OCI-LY1 (cell line): Measurements from ENCODE around the gene TPSB2.

Source experiments
- H2AFZ ChIP-seq: fragments of 200-600 bp; sonication (generic), shearing (Covaris generic); 2 replicates; pipeline ENCODE4 v1.6.0; 2014; ENCODE audit warnings: antibody characterized with exemption, mild to moderate bottlenecking, low read length
- H3F3A ChIP-seq: fragments of 200-600 bp; sonication (generic), shearing (Covaris generic); 2 replicates; pipeline ENCODE4 v1.6.0; 2014; ENCODE audit warnings: mild to moderate bottlenecking, antibody characterized with exemption, low read length, moderate library complexity; ENCODE audit not compliant: insufficient read depth
- H3K27ac ChIP-seq: fragments of 200-600 bp; sonication (generic); 2 replicates; pipeline ENCODE4 v1.5.1; 2014; ENCODE audit warnings: low read length, mixed run types, mild to moderate bottlenecking, low read depth; ENCODE audit not compliant: poor library complexity, severe bottlenecking
- H3K27me3 ChIP-seq: fragments of 200-600 bp; sonication (generic); 2 replicates; pipeline ENCODE4 v1.6.0; 2014; ENCODE audit warnings: antibody characterized with exemption, mild to moderate bottlenecking, low read length, moderate library complexity; ENCODE audit not compliant: insufficient read depth
- H3K36me3 ChIP-seq: fragments of 200-600 bp; sonication (generic); 2 replicates; pipeline ENCODE4 v1.6.1; 2014; ENCODE audit warnings: mild to moderate bottlenecking, antibody characterized with exemption, low read length, moderate library complexity, mixed read lengths; ENCODE audit not compliant: insufficient read depth
- H3K4me1 ChIP-seq: fragments of 200-600 bp; sonication (generic); 2 replicates; pipeline ENCODE4 v1.5.1; 2014; ENCODE audit warnings: mild to moderate bottlenecking, low read length, moderate library complexity; ENCODE audit not compliant: insufficient read depth, severe bottlenecking
- H3K4me2 ChIP-seq: fragments of 200-600 bp; sonication (generic), shearing (Covaris generic); 2 replicates; pipeline ENCODE4 v1.6.1; 2014; ENCODE audit warnings: low read length
- H3K4me3 ChIP-seq: fragments of 200-600 bp; sonication (generic); 2 replicates; pipeline ENCODE4 v1.5.1; 2014; ENCODE audit warnings: low read length, low read depth, mild to moderate bottlenecking, mixed read lengths; ENCODE audit not compliant: poor library complexity, severe bottlenecking
- H3K79me2 ChIP-seq: fragments of 200-600 bp; shearing (Covaris generic); 2 replicates; pipeline ENCODE4 v1.6.1; 2016; ENCODE audit warnings: mixed run types, low read length, mixed read lengths; ENCODE audit not compliant: insufficient read depth
- H3K9ac ChIP-seq: fragments of 200-600 bp; sonication (generic), shearing (Covaris generic); 2 replicates; pipeline ENCODE4 v1.6.1; 2014; ENCODE audit warnings: mild to moderate bottlenecking, low read length, mixed read lengths
- H3K9me2 ChIP-seq: fragments of 200-600 bp; sonication (generic), shearing (Covaris generic); 2 replicates; pipeline ENCODE4 v1.6.1; 2014; ENCODE audit warnings: low read depth, mild to moderate bottlenecking, low read length, mixed read lengths
- H3K9me3 ChIP-seq: fragments of 200-600 bp; shearing (Covaris generic); 2 replicates; pipeline ENCODE4 v1.6.1; 2014; ENCODE audit warnings: low read length, mixed read lengths
- H4K20me1 ChIP-seq: fragments of 200-600 bp; sonication (generic), shearing (Covaris generic); 2 replicates; pipeline ENCODE4 v1.6.0; 2016; ENCODE audit warnings: mild to moderate bottlenecking, low read length; ENCODE audit not compliant: insufficient read depth
- EZH2 ChIP-seq: fragments of 200-600 bp; sonication (generic), shearing (Covaris generic); IDR thresholded peaks from 2 replicates; pipeline ENCODE4 v1.8.0; 2017; ENCODE audit warnings: borderline replicate concordance, mixed run types, mild to moderate bottlenecking, antibody characterized with exemption, low read length, moderate library complexity, mixed read lengths
- TF ChIP-seq, protein P1 (sequence below): fragments of 200-600 bp; sonication (generic), shearing (Covaris generic); IDR thresholded peaks from 2 replicates; pipeline ENCODE4 v1.5.1; 2017; ENCODE audit warnings: mild to moderate bottlenecking, antibody characterized with exemption, low read length, moderate library complexity, mixed read lengths

Gene TPSB2

DNA sequence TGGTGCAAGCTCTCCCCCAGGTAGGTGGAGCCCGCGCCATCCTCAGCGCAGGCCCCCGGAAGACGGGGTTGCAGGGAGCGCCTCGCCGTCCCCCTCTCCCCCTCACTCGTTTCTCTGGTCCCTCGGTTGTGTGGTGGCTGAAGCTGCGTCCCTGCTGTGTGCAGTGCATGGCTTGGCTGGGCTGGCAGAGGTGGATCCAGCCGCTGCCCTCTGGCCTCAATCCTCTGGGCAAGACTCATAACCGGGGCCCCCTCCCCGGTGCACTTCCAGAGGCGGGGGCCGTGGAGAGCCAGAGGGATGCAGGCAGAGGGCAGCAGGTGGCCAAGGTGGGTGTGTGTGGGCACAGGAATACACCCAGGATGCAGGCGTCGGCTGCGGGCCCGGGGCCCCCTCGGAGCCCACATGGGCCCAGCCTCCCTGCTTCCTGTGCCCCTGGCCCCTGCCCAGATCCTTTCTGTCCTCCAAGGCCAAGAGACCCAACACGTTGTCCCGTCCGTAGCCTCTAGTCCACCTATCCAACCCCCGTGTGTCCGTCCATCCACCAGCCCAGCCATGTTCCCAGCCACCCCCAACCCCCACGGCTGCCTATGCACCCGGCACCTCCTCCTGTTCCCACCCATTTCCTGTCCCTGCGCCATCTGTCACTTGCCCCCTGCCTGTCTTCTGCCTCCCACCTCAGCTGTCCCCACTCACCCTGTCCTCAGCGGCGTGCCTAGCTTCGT is 14.2 kb downstream of the TPSB2 start:
- no peak overlapping the region for H3K27ac ChIP-seq
- no peaks in the 10 kb centered on the region for H3K27me3 ChIP-seq
- TF ChIP-seq, protein P1, sequence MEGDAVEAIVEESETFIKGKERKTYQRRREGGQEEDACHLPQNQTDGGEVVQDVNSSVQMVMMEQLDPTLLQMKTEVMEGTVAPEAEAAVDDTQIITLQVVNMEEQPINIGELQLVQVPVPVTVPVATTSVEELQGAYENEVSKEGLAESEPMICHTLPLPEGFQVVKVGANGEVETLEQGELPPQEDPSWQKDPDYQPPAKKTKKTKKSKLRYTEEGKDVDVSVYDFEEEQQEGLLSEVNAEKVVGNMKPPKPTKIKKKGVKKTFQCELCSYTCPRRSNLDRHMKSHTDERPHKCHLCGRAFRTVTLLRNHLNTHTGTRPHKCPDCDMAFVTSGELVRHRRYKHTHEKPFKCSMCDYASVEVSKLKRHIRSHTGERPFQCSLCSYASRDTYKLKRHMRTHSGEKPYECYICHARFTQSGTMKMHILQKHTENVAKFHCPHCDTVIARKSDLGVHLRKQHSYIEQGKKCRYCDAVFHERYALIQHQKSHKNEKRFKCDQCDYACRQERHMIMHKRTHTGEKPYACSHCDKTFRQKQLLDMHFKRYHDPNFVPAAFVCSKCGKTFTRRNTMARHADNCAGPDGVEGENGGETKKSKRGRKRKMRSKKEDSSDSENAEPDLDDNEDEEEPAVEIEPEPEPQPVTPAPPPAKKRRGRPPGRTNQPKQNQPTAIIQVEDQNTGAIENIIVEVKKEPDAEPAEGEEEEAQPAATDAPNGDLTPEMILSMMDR: no peak
- TF ChIP-seq EZH2: no peak
- H3K9ac ChIP-seq: no peak overlapping the region
- H3K4me1 ChIP-seq: no peaks in the 10 kb centered on the region
- no peaks in the 10 kb centered on the region for H3K79me2 ChIP-seq
- H3K9me3 ChIP-seq: no peaks in the 10 kb centered on the region
- no peaks in the 10 kb centered on the region for H3K9me2 ChIP-seq
- H3K4me3 ChIP-seq: no peak overlapping the region
- no peak overlapping the region for H2AFZ ChIP-seq
- no peaks in the 10 kb centered on the region for H3F3A ChIP-seq
- H3K4me2 ChIP-seq: no peak overlapping the region
- no peaks in the 10 kb centered on the region for H4K20me1 ChIP-seq
- no peaks in the 10 kb centered on the region for H3K36me3 ChIP-seq

DNA sequence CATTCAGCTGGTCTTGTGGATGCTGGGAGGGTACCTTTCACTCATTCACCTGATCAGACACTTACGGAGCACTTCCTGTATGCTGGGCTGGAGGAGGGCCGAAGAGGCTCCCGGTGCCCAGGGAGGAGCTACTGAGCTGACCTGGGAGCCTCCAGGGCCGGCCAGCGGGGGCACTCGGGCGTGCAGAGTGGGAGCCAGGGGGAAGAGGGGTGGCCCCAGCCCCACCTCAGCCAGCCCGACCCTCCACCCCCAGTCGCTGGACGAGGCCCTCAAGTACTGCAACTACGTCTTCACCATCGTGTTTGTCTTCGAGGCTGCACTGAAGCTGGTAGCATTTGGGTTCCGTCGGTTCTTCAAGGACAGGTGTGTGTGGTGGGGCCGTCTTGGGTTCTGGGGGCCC is 15.3 kb downstream of the TPSB2 start:
- no peak overlapping the region for H3K4me3 ChIP-seq
- no peaks in the 10 kb centered on the region for H3K9me3 ChIP-seq
- TF ChIP-seq, protein P1: no peak
- TF ChIP-seq EZH2: no peak
- H3K27ac ChIP-seq: no peak overlapping the region
- H3F3A ChIP-seq: no peaks in the 10 kb centered on the region
- no peak overlapping the region for H3K4me2 ChIP-seq
- no peaks in the 10 kb centered on the region for H3K27me3 ChIP-seq
- no peak overlapping the region for H2AFZ ChIP-seq
- no peaks in the 10 kb centered on the region for H3K79me2 ChIP-seq
- H3K36me3 ChIP-seq: no peaks in the 10 kb centered on the region
- no peaks in the 10 kb centered on the region for H3K9me2 ChIP-seq
- H3K9ac ChIP-seq: no peak overlapping the region
- H3K4me1 ChIP-seq: no peaks in the 10 kb centered on the region
- H4K20me1 ChIP-seq: no peaks in the 10 kb centered on the region

DNA sequence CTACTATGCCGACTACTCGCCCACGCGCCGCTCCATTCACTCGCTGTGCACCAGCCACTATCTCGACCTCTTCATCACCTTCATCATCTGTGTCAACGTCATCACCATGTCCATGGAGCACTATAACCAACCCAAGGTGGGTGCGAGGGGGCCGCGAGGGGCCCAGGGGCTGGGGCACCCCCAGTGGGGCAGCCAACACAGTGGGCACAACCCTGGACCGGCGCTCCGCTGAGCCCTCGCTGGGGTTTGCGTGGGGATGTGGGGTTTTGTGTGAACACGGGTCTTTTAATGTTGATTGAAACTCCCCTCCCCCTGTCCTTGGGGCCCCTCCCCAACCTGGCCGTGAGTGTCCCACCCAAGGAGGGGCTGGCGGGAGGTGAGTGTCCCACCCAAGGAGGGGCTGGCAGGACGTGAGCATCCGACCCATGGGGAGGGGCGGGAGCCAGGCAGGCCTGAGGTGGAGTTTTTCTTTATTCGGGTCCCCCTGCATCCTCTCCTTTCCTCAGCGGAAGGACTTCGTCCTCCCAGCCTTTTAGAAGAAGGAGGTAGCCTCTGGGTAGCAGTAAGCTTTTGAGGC is 16.1 kb downstream of the TPSB2 start:
- no peak overlapping the region for H3K27ac ChIP-seq
- H3K36me3 ChIP-seq: no peaks in the 10 kb centered on the region
- no peak overlapping the region for H2AFZ ChIP-seq
- H3K4me2 ChIP-seq: no peak overlapping the region
- H3K4me1 ChIP-seq: no peaks in the 10 kb centered on the region
- H3F3A ChIP-seq: no peaks in the 10 kb centered on the region
- H3K9me3 ChIP-seq: no peaks in the 10 kb centered on the region
- TF ChIP-seq, protein P1: no peak
- TF ChIP-seq EZH2: no peak
- H3K9me2 ChIP-seq: no peaks in the 10 kb centered on the region
- no peak overlapping the region for H3K9ac ChIP-seq
- no peaks in the 10 kb centered on the region for H3K79me2 ChIP-seq
- no peaks in the 10 kb centered on the region for H4K20me1 ChIP-seq
- H3K27me3 ChIP-seq: no peaks in the 10 kb centered on the region
- no peak overlapping the region for H3K4me3 ChIP-seq
